K562 (cell line): ENCODE results near the gene TMEM141. TPM values are rescaled to one million over a fixed set of nuclear protein-coding genes. Genes with fewer than 3 reads are reported as not detected.

Source experiments
- MGA ChIP-seq: fragments of 450-650 bp; IDR thresholded peaks from 2 replicates; pipeline ENCODE4 v1.6.1; 2016; ENCODE audit warnings: mild to moderate bottlenecking, moderate library complexity
- ZBTB40 ChIP-seq, 2 experiments: fragments of 450-650 bp in 1 of 2; sonication (generic) in 1 of 2; formaldehyde crosslinking in 1 of 2; IDR thresholded peaks; 2 replicates each; pipeline versions ENCODE4 v1.7.1 to v1.9.0; 2016 to 2022; ENCODE audit warnings: inconsistent platforms in 1 of 2, mild to moderate bottlenecking in 1 of 2, missing genetic modification reagents in 1 of 2
- ZBTB9 ChIP-seq: fragments of 450-650 bp; formaldehyde crosslinking; IDR thresholded peaks from 2 replicates; pipeline ENCODE4 v1.4.0; 2020; ENCODE audit warnings: mild to moderate bottlenecking, moderate library complexity
- ZNF668 ChIP-seq: fragments of 250-450 bp; sonication (Bioruptor Pico); IDR thresholded peaks from 2 replicates; pipeline ENCODE4 v1.8.0; 2022; ENCODE audit warnings: mild to moderate bottlenecking, inconsistent platforms
- polyA plus RNA-seq, 8 experiments: library from polyadenylated mRNA; depleted of rRNA in 4 of 8; stranded (reverse) in 5 of 8; unstranded in 3 of 8; fragments of >200 nt; fragmentation: Nextera tagmentation in 2 of 8; fragmentation: Illumina TruSeq in 1 of 8; extraction: Ambion mirVana in 2 of 8; extraction: Trizol in 1 of 8; gene quantifications; 2 replicates each; pipeline versions ENCODE4 v1.2.1 to v1.2.3, GENCODE V29; 2011 to 2014; ENCODE audit warnings: inconsistent platforms in 1 of 8, missing spikeins in 1 of 8
- total RNA-seq, 7 experiments: library from RNA; depleted of rRNA in 6 of 7; stranded (reverse); fragments of >200 nt in 6 of 7; fragmentation: Illumina TruSeq in 2 of 7; extraction: Trizol in 2 of 7; gene quantifications; 2 replicates each; pipeline versions ENCODE4 v1.2.1 to v1.2.3, GENCODE V29; 2011 to 2021; ENCODE audit warnings: low replicate concordance in 1 of 7

The TMEM141 gene
- total and polyA plus RNA-seq, 9 of the 15 experiments (the other 6 are each of a cell fraction or from before 2014, with no cell fraction given) = 21.5 to 123 (median 74.8) TPM

GRCh38 chr9:136789523-136789937 lies 1.6 kb upstream of the TMEM141 start (continued):
- TF ChIP-seq MGA (peak; percentile 37; the same call in 1 of the 2 replicates), ZNF668 (CRISPR knock-in tag) (peak; percentile 95), ZBTB9 (CRISPR knock-in tag) (peak; percentile 95), ZBTB40 (IDR thresholded peaks at IDR 0.05) (peak; percentile 43; the same call in 1 of the 2 replicates), ZBTB40 (CRISPR knock-in tag; IDR thresholded peaks at IDR 0.05) (no peak)
